Sigmoid colon (tissue), 7 donors: ENCODE data around the gene ADGRF3. TPM values are rescaled to one million over a fixed set of nuclear protein-coding genes. Genes with fewer than 3 reads are reported as not detected.

Source experiments
- DNase-seq: peaks from one replicate; pipeline ENCODE4 v3.0.0-alpha.2; 2019
- H3K27ac ChIP-seq, 4 donors: fragments of 200-600 bp; sonication (generic); one replicate each; pipeline ENCODE4 v1.5.1; 2016 to 2019; ENCODE audit warnings: mild to moderate bottlenecking in 1 of 4
- H3K27me3 ChIP-seq, 3 donors: fragments of 200-600 bp; sonication (generic); one replicate each; pipeline ENCODE4 v1.5.1; 2019; ENCODE audit warnings: mild to moderate bottlenecking in 1 of 3
- H3K36me3 ChIP-seq, 4 donors: fragments of 200-600 bp; sonication (generic); one replicate each; pipeline ENCODE4 v1.5.1; 2016 to 2019
- H3K4me1 ChIP-seq, 4 donors: fragments of 200-600 bp; sonication (generic); one replicate each; pipeline ENCODE4 v1.5.1; 2017 to 2019
- H3K4me3 ChIP-seq, 4 donors: fragments of 200-600 bp; sonication (generic); one replicate each; pipeline ENCODE4 v1.5.1; 2017 to 2019; ENCODE audit warnings: mild to moderate bottlenecking in 2 of 4, moderate library complexity in 1 of 4
- H3K9me3 ChIP-seq, 4 donors: fragments of 200-600 bp in 3 of 4; sonication (generic) in 3 of 4; one replicate each; pipeline versions ENCODE4 v1.5.1 to v1.6.1; 2013 to 2019
- CTCF ChIP-seq, 4 experiments: fragments of 450-650 bp in 3 of 4; fragments of 200-600 bp in 1 of 4; IDR thresholded peaks; one replicate each; pipeline ENCODE4 v1.5.1; 2016 to 2019; ENCODE audit warnings: antibody characterized with exemption in 4 of 4, mild to moderate bottlenecking in 3 of 4, moderate library complexity in 2 of 4
- EP300 ChIP-seq, 4 donors: sonication (generic); formaldehyde crosslinking; IDR thresholded peaks; one replicate each; pipeline ENCODE4 v1.6.1; 2017; ENCODE audit warnings: antibody characterized with exemption in 4 of 4
- POLR2A ChIP-seq, 2 donors: fragments of 450-650 bp; IDR thresholded peaks; one replicate each; pipeline ENCODE4 v1.6.1; 2016; ENCODE audit warnings: antibody characterized with exemption in 2 of 2, mild to moderate bottlenecking in 2 of 2, moderate library complexity in 2 of 2
- POLR2AphosphoS5 ChIP-seq, 4 donors: sonication (generic); formaldehyde crosslinking; IDR thresholded peaks; one replicate each; pipeline ENCODE4 v1.6.1; 2017; ENCODE audit warnings: antibody characterized with exemption in 4 of 4
- WGBS, 2 donors: extraction: QIAGEN DNeasy Blood & Tissue Kit; methylation state at CpG; one replicate each; pipeline ENCODE4 v1.1.7; 2013; 5-methylcytosine and 5-hydroxymethylcytosine counted together
- intact Hi-C: fragments of 100-400 bp; cut with DNase I; formaldehyde crosslinking; loops from one replicate; pipeline ENCODE4 v1.15.1; 2023
- polyA plus RNA-seq, 3 donors: library from polyadenylated mRNA; stranded (reverse); fragments of 200-250 nt; gene quantifications; one replicate each; pipeline ENCODE4 v1.2.3, GENCODE V29; 2013
- total RNA-seq, 4 donors: library from RNA; depleted of rRNA; stranded (reverse); fragments of >200 nt; gene quantifications; one replicate each; pipeline ENCODE4 v1.1.0, GENCODE V29; 2016
- donor health status: healthy with polysubstance abuse.
- donor health status: Bipolar disorder and iron deficiency.
- donor health status: healthy.

ADGRF3 gene
- total and polyA plus RNA-seq, 7 donors: 0.26 to 0.60 (median 0.28) TPM; not detected in 4

- no peak for DNase-seq
- WGBS, 2 donors: 52 to 85% methylated on average over 17 of the region's 17 CpGs
- Histone ChIP-seq H3K36me3 (no peaks in the 10 kb centered on the region), H3K27ac (peak overlapping the region; percentile 84 to 88 (median 84)), H3K9me3 (no peaks in the 10 kb centered on the region), H3K4me1 (peaks cover 0 to 23% (median 21%) of the 10 kb centered on the region in 4 donors), H3K27me3 (no peaks in the 10 kb centered on the region), H3K4me3 (peak overlapping the region; percentile 39 to 69 (median 60))
- TF ChIP-seq CTCF (IDR thresholded peaks at IDR 0.05) (no peak), POLR2AphosphoS5 (IDR thresholded peaks at IDR 0.05) (no peak), EP300 (IDR thresholded peaks at IDR 0.05) (no peak), POLR2A (IDR thresholded peaks at IDR 0.05) (no peak)
- intact Hi-C loops: loop anchor here (2.0 kb wide), 3 partner anchors 33 to 53 kb away; partner anchors contain the start of genes HADHA and HADHB
Observed at GRCh38 chr2:26298286-26298637, 48.3 kb downstream of the ADGRF3 start.

GRCh38 chr2:26297061-26297460, 49.5 kb downstream of the ADGRF3 start:
- Histone ChIP-seq H3K4me1 (peaks cover 0 to 23% (median 21%) of the 10 kb centered on the region in 4 donors), H3K9me3 (no peaks in the 10 kb centered on the region), H3K27ac (no peak overlapping the region), H3K4me3 (no peak overlapping the region), H3K36me3 (no peaks in the 10 kb centered on the region), H3K27me3 (no peaks in the 10 kb centered on the region)
- intact Hi-C loops: no loop called here
- TF ChIP-seq CTCF (IDR thresholded peaks at IDR 0.05) (no peak), EP300 (IDR thresholded peaks at IDR 0.05) (no peak), POLR2A (IDR thresholded peaks at IDR 0.05) (no peak), POLR2AphosphoS5 (IDR thresholded peaks at IDR 0.05) (no peak)
- 88 to 90% methylated on average over 3 of the region's 3 CpGs for WGBS, 2 donors
- no peak for DNase-seq

GRCh38 chr2:26295511-26295910, 51.1 kb downstream of the ADGRF3 start:
- H3K36me3 ChIP-seq: peaks cover 0 to 6% (median 0%) of the 10 kb centered on the region in 4 donors
- no peaks in the 10 kb centered on the region for H3K27me3 ChIP-seq
- WGBS, 2 donors: 61 to 77% methylated on average over 1 of the region's 1 CpG
- peaks cover 0 to 19% (median 18%) of the 10 kb centered on the region in 4 donors for H3K4me1 ChIP-seq
- no peaks in the 10 kb centered on the region for H3K9me3 ChIP-seq
- H3K27ac ChIP-seq: no peak overlapping the region
- TF ChIP-seq EP300 (IDR thresholded peaks at IDR 0.05) (no peak), POLR2A (IDR thresholded peaks at IDR 0.05) (no peak), POLR2AphosphoS5 (IDR thresholded peaks at IDR 0.05) (no peak), CTCF (IDR thresholded peaks at IDR 0.05) (no peak)
- H3K4me3 ChIP-seq: no peak overlapping the region
- no peak for DNase-seq
- intact Hi-C loops: no loop called here

DNA sequence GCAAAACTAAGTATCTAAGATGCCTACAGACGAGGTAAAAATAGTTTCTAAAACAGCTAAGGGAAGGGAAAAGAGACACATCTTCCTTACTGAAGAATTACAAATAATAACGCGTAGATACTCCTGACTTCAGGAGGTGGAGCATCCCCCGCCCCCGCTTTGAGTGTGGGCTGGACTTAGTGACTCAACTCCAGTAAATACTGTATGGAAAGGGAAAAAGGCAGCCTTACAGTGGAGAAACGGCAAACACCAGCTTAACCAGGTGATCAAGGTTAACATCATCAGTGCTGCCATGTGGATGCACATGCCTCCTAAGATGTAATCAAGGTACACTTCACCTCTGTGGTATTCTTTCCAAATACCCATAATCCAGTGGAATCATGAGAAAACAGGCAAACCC, 53.9 kb downstream of the ADGRF3 start:
- no peaks in the 10 kb centered on the region for H3K27me3 ChIP-seq
- no peak for TF ChIP-seq POLR2AphosphoS5 (IDR thresholded peaks at IDR 0.05)
- intact Hi-C loops: no loop called here
- H3K27ac ChIP-seq: no peak overlapping the region
- no peak overlapping the region for H3K4me3 ChIP-seq
- H3K9me3 ChIP-seq: no peaks in the 10 kb centered on the region
- H3K4me1 ChIP-seq: peaks cover 0 to 1% (median 0%) of the 10 kb centered on the region in 4 donors
- H3K36me3 ChIP-seq: peaks cover 0 to 31% (median 11%) of the 10 kb centered on the region in 4 donors
- WGBS, 2 donors: 75 to 83% methylated on average over 6 of the region's 6 CpGs
- no peak for DNase-seq

GRCh38 chr2:26290001-26290400, 56.6 kb downstream of the ADGRF3 start:
- H3K4me1 ChIP-seq: no peaks in the 10 kb centered on the region
- intact Hi-C loops: no loop called here
- H3K36me3 ChIP-seq: peaks cover 0 to 56% (median 18%) of the 10 kb centered on the region in 4 donors
- DNase-seq: no peak
- H3K27ac ChIP-seq: no peak overlapping the region
- no peaks in the 10 kb centered on the region for H3K9me3 ChIP-seq
- no peak for TF ChIP-seq CTCF (IDR thresholded peaks at IDR 0.05)
- no peak for TF ChIP-seq EP300 (IDR thresholded peaks at IDR 0.05)
- TF ChIP-seq POLR2AphosphoS5 (IDR thresholded peaks at IDR 0.05): no peak
- TF ChIP-seq POLR2A (IDR thresholded peaks at IDR 0.05): no peak
- no peak overlapping the region for H3K4me3 ChIP-seq
- 45 to 85% methylated on average over 1 of the region's 1 CpG for WGBS, 2 donors
- no peaks in the 10 kb centered on the region for H3K27me3 ChIP-seq
